ENCODE measurements around the gene INAVA. TPM values are rescaled to one million over a fixed set of nuclear protein-coding genes. Genes with fewer than 3 reads are reported as not detected.

Gene INAVA
- total RNA-seq, 1 donor from 2014 or later = 185 TPM

DNA sequence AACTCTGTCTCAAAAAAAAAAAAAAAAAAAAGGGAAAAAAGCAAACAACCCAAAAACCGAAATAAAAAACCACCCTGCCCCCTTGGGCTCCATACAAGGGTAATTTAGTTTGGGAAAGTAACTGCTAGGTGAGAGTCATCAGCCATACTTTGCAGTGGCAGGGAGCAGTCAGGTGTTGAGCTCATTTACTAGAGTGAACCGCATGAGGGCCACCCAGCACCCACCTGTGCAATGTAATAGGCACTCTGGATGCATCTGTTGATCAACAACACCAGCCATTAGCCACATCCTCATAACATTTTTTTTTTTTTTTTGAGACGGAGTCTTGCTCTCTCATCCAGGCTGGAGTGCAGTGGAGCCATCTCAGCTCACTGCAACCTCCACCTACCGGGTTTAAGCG is 9.1 kb downstream of the INAVA start:
- TF ChIP-seq CTCF (IDR thresholded peaks at IDR 0.05; ENCODE audit: insufficient read depth, low read length, poor library complexity, severe bottlenecking) = no peak
- no peak for DNase-seq (ENCODE audit: low read depth)
- Histone ChIP-seq H3K4me3 (ENCODE audit: low read depth, low read length) (no peak overlapping the region), H3K27me3 (ENCODE audit: control insufficient read depth, insufficient read depth, low read length) (no peaks in the 10 kb centered on the region), H3K36me3 (ENCODE audit: control insufficient read depth, insufficient read depth, low read length) (peaks cover 6% of the 10 kb centered on the region)

- no peaks in the 10 kb centered on the region for H3K27me3 ChIP-seq (ENCODE audit: control insufficient read depth, insufficient read depth, low read length)
- no peak for DNase-seq (ENCODE audit: low read depth)
- no peak for TF ChIP-seq CTCF (IDR thresholded peaks at IDR 0.05; ENCODE audit: insufficient read depth, low read length, poor library complexity, severe bottlenecking)
- H3K36me3 ChIP-seq (ENCODE audit: control insufficient read depth, insufficient read depth, low read length) = peaks cover 6% of the 10 kb centered on the region
- H3K4me3 ChIP-seq (ENCODE audit: low read depth, low read length) = no peak overlapping the region
Observed at GRCh38 chr1:200904772-200905171, 10.1 kb downstream of the INAVA start.

DNA sequence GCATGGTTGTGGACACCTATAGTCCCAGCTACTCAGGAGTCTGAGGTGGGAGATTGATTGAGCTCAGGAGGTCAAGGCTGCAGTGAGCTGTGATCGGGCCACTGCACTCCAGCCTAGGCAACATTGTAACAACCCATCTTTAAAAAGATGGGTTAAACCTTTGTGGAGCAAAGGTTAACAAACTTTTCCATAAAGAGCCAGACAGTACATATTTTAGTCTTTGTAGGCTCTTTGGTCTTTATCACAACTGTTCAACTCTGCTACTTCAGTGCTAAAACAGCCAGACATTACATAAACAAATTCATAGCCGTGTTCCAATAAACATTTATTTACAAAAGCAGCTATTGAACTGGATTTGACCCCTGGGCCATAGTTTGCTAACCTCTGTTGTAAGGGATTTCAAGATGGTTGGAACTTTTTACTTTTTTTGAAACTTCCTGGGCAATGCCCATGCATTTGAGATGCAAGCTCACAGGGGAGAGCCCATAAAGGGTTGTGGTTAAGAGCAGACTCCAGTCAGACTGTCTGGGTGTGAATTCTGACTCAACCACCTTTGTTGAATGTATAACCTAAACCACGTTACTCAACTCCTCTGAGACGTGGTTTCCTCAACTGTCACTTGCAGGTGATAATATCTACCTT is 10.8 kb downstream of the INAVA start:
- no peak overlapping the region for H3K4me3 ChIP-seq (ENCODE audit: low read depth, low read length)
- no peak for TF ChIP-seq CTCF (IDR thresholded peaks at IDR 0.05; ENCODE audit: insufficient read depth, low read length, poor library complexity, severe bottlenecking)
- H3K27me3 ChIP-seq (ENCODE audit: control insufficient read depth, insufficient read depth, low read length) = no peaks in the 10 kb centered on the region
- peaks cover 5% of the 10 kb centered on the region for H3K36me3 ChIP-seq (ENCODE audit: control insufficient read depth, insufficient read depth, low read length)
- DNase-seq (ENCODE audit: low read depth) = no peak

- no peaks in the 10 kb centered on the region for H3K27me3 ChIP-seq (ENCODE audit: control insufficient read depth, insufficient read depth, low read length)
- no peak for TF ChIP-seq CTCF (IDR thresholded peaks at IDR 0.05; ENCODE audit: insufficient read depth, low read length, poor library complexity, severe bottlenecking)
- peaks cover 5% of the 10 kb centered on the region for H3K36me3 ChIP-seq (ENCODE audit: control insufficient read depth, insufficient read depth, low read length)
- no peak overlapping the region for H3K4me3 ChIP-seq (ENCODE audit: low read depth, low read length)
- DNase-seq (ENCODE audit: low read depth) = no peak
Observed at GRCh38 chr1:200906491-200906890, 11.8 kb downstream of the INAVA start.

- no peak for TF ChIP-seq CTCF (IDR thresholded peaks at IDR 0.05; ENCODE audit: insufficient read depth, low read length, poor library complexity, severe bottlenecking)
- Histone ChIP-seq H3K27me3 (ENCODE audit: control insufficient read depth, insufficient read depth, low read length) (no peaks in the 10 kb centered on the region), H3K4me3 (ENCODE audit: low read depth, low read length) (no peak overlapping the region), H3K36me3 (ENCODE audit: control insufficient read depth, insufficient read depth, low read length) (peaks cover 5% of the 10 kb centered on the region)
- no peak for DNase-seq (ENCODE audit: low read depth)
Observed at GRCh38 chr1:200907611-200908097, 13.0 kb downstream of the INAVA start.

Measured in kidney epithelial cell (primary cell).